NCI-H526 (cell line): ENCODE results near the gene SUCLG2.

Experiments
- DNase-seq, 2 experiments: peaks; one replicate each; lab custom pipeline; 2025; lab: John Stamatoyannopoulos, UW

The SUCLG2 gene

DNA sequence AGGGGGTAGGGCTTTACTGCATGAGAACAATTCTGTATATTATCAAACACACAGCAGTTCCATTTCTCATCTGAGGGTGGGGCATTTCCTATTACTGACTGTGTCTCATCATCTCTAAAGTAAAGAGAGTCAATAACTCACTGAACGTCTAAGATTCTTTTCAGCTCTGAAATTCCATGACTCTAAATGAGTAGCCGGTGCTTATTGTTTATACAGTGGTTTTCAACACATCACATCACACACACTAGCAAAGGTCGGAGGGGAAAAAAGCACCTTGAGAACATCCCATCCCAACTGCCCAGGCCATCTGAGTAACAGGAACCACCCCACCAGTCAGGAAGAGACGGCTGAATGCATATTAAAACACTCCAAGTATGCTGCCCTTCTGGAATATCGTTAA lies 196.0 kb downstream of the SUCLG2 start:
- DNase-seq, result no peak

DNA sequence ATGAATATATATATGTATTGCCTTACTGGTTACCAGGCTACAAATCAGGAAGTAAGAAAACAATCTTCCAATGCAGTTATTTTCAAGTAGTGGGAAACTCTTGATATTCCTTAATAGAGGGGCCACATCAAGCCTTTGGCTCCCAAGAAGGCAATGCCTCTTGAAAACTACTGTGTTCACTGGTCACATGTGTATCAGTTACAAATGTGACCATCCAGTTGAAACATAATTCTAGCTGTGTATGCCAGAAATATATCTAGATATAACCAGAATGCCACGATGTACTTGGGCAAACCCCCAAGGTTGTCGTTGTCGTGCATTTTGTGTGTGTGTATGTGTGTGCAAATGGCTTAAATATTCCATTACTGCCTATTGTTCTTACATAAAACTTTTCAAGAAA lies 200.8 kb downstream of the SUCLG2 start:
- no peak for DNase-seq

DNA sequence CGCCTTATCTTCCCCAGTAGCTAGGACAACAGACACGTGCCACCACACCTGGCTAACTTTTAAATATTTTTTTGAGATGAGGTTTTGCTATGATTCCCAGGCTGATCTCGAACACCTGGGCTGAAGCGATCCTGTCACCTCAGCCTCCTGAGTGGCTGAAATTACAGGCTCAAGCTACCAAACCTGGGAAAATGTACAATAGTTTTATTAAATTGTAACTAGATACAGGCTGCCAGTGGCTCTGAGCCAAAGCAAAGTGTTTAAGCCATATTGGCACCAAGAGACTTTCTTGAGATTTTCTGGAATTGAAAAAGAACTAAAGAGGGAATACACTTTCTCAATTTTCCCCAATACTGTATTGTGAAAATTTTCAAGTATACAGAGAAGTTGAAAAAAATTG lies 204.3 kb downstream of the SUCLG2 start:
- no peak for DNase-seq

DNA sequence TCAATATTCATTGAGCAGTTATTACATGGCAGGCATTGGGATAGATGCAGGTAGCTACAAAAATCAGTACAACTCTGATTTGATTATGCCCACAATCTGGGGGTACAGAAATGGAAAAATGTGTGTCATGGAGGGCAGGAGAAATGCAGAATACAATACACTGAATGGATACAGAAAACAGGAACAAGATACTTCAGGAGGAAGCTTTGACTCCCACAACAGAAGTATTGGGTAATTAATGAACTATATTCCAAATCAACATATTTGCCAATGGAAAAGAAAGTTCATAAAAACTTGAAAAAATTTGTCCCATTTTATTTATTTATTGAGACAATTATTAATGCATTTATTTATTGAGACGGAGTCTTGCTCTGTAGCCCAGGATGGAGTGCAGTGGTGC lies 207.0 kb downstream of the SUCLG2 start:
- no peak for DNase-seq

GRCh38 chr3:67437789-67438188 lies 216.6 kb downstream of the SUCLG2 start:
- DNase-seq, result no peak

- no peak for DNase-seq
Observed at GRCh38 chr3:67437090-67437489, 217.3 kb downstream of the SUCLG2 start.

GRCh38 chr3:67433109-67433508 lies 221.3 kb downstream of the SUCLG2 start:
- DNase-seq, result no peak

GRCh38 chr3:67431887-67432286 lies 222.5 kb downstream of the SUCLG2 start:
- DNase-seq, result no peak

- DNase-seq, result no peak
Observed at GRCh38 chr3:67423722-67424121, 230.7 kb downstream of the SUCLG2 start.

- DNase-seq, result no peak
Observed at GRCh38 chr3:67421912-67422311, 232.5 kb downstream of the SUCLG2 start.

DNA sequence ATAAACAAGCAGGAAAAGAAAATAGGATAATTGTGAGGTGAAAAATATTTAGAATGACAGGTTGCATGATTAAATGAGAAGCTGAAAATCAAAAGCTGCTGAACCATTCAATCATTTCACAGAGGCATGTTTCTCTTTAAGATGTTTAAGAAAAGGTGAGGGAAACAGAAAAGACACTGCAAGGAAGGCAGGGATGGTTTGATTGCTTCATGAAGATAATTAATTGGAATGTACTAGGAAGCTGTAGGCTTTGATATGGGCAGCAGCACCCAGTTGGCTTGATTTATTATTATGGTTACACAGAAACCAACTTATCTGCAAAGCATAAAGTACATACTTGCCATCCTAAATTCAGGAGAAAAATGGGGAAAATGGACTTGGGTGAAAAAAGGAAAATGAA lies 234.6 kb downstream of the SUCLG2 start:
- DNase-seq, result no peak

- no peak for DNase-seq
Observed at GRCh38 chr3:67419218-67419529, 235.2 kb downstream of the SUCLG2 start.

DNA sequence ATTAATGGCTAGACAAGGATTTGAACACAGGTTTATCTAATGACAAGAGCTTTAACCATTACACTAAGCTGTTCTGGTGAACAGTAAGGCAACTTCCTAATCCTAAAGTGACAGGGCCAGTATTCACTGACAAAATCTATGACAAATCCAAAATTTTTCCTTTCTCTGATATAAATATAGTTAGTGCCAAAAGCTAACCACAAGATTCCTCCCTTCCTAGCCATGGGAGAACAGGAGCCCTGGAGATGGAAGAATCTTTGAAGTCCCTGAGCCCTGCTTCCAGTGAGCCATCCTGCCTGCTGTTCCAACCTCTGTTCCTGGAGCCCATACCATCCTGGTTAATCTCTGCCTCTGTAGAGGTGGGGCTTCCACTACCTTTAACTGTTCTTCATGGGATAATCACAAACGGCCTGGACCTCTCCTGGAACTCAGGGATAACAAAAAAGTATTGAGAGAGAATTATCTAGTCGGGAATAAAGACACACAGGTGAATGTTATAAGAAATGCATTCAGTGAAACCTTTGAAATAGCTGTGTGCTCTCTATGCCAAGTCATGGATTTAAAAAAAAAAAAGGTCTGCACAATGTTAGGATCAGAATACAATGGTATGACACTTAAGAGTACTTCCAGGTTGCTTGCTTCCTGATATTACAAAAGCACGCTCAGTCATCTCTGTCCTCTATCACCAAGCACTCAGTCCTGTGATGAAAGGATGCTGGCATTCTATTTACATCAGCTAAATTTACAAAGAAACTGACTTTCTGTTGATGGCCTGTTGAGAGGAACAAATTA lies 235.8 kb downstream of the SUCLG2 start:
- no peak for DNase-seq

- no peak for DNase-seq
Observed at GRCh38 chr3:67416703-67417102, 237.7 kb downstream of the SUCLG2 start.

- no peak for DNase-seq
Observed at GRCh38 chr3:67415511-67415910, 238.9 kb downstream of the SUCLG2 start.

- no peak for DNase-seq
Observed at GRCh38 chr3:67414740-67415139, 239.7 kb downstream of the SUCLG2 start.

DNA sequence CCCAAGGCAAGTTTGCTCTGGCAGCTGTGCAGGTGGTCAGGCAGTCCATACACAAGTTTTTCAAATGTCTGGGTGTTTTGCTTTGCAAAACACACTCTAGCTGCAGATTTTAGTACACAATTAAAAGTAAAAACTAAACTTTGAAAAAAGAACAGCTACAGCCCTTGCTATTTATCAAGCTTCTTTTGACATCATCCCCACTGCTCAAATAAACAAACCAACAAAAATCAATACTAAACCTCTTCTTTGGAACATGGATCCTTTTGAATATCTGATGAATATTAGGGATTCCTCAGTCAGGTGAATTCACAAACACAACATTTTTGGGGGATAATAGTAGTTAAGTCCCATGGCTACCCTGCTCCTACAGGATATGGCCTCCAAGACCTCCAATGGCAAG lies 249.2 kb downstream of the SUCLG2 start:
- no peak for DNase-seq

GRCh38 chr3:67402873-67403272 lies 251.5 kb downstream of the SUCLG2 start:
- DNase-seq, result no peak

DNA sequence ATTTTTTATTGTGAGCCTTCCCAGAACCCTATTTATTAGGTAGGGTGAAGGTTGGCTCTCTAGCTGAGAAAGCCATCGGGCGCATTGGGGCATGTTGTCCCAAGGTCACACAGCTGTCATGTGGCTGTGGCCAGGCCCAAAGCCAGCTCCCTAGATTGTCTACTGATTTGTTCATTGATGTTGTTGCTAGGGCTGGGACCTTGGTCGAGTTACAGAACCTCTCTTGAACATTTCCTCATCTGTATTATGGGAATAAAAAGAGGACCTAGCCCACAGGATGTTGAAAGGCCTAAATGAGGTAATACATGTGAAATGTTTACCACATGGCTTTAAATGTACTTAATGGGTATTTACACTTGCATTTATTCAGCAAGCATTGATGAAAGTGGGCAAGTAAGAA lies 252.5 kb downstream of the SUCLG2 start:
- no peak for DNase-seq

GRCh38 chr3:67400476-67400875 lies 253.9 kb downstream of the SUCLG2 start:
- DNase-seq, result no peak

- no peak for DNase-seq
Observed at GRCh38 chr3:67389176-67389575, 265.2 kb downstream of the SUCLG2 start.

- no peak for DNase-seq
Observed at GRCh38 chr3:67388738-67389137, 265.7 kb downstream of the SUCLG2 start.

DNA sequence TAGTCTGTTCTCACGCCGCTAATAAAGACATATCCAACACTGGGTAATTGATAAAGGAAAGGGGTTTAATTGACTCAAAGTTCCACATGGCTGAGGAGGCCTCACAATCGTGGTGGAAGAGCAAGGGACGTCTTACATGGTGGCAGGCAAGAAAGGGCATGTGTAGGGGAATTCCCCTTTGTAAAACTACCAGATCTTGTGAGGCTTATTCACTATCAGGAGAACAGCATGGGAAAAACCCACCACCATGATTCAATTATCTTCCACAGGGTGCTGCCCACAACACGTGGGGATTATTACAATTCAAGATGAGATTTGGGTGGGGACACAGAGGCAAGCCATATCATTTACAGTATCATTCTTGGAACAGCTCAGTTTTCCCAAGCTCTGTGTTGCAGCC lies 268.0 kb downstream of the SUCLG2 start:
- no peak for DNase-seq

DNA sequence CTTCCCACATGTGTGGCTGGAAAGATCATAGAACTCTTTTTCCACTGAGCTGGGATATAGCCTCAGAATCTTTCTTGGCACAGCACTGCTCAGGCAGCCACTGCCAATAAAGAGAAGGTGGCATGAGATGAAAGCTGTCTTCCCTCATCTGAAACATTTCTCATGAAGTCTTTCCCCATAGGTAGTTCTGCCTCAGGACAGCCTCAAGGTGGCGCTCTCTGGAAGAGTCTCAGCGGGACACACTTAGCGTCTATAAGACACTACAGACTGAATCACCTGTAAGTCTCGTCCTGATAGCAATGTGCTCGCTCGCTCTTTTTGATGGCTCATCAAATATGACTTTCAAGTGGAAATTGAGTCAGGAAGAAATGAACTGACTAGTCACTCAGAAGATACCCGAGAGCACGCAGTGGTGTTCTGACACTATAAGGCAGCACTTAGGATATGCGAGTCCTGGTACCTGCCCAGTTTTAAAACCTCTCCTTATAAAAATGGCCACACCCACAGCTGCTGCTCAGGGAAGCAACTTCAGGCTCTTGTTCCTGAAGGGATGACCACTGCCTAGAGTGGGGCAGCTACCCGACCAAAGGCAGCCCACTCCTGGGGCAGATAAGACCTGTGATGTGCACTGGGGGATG lies 269.5 kb downstream of the SUCLG2 start:
- peak in 1 of 2 experiments; percentile 64 for DNase-seq
